Motor neuron (in vitro differentiated cells): ENCODE data around the gene MCMBP. TPM values are rescaled to one million over a fixed set of nuclear protein-coding genes. Genes with fewer than 3 reads are reported as not detected.
"Not testable (repeated sequence)": the region's sequence is repeated elsewhere in the genome, so short reads cannot be mapped to it uniquely, and the experiment has no call there.

ENCODE experiments used
- ATAC-seq, 8 experiments: fragments of 200-7000 bp; cut with Tn5 transposase; replicated peaks in 6 of 8; 2 replicates each; pipeline ENCODE4 v1.8.0; 2021; ENCODE audit warnings: mild to moderate bottlenecking in 8 of 8, moderate library complexity in 8 of 8
- H3K27ac ChIP-seq, 2 donors: fragments of 250-450 bp; sonication (Bioruptor Pico); 2 replicates each; pipeline ENCODE4 v1.9.0; 2021; ENCODE audit warnings: antibody characterized with exemption in 2 of 2, mild to moderate bottlenecking in 2 of 2, moderate library complexity in 1 of 2
- H3K4me1 ChIP-seq, 2 donors: fragments of 250-450 bp; sonication (Bioruptor Pico); replicated peaks in 1 of 2; 2 replicates each; pipeline ENCODE4 v1.6.1; 2021; ENCODE audit warnings: antibody characterized with exemption in 2 of 2, mild to moderate bottlenecking in 2 of 2, moderate library complexity in 1 of 2
- H3K4me3 ChIP-seq, 5 donors: fragments of 250-450 bp; sonication (Bioruptor Pico); 2 replicates each; pipeline ENCODE4 v1.9.0; 2021; ENCODE audit warnings: antibody characterized with exemption in 5 of 5, mild to moderate bottlenecking in 5 of 5, moderate library complexity in 4 of 5
- WGBS, 10 experiments: fragments of 450-650 bp; shearing (Covaris generic); methylation state at CpG; one replicate each; pipeline ENCODE4 v1.0.0; 2022; 5-methylcytosine and 5-hydroxymethylcytosine counted together
- in situ Hi-C, 9 experiments: fragments of 400-800 bp; cut with MboI; loops; one replicate each; pipeline ENCODE4 v1.15.0; 2021; ENCODE audit warnings: low sequenced_read_pairs in 9 of 9, low pct_unique_long_range_greater_than_20kb in 2 of 9; ENCODE audit not compliant: unreplicated experiment in 9 of 9
- total RNA-seq, 8 experiments: library from RNA; unstranded; fragments of 300-600 nt; gene quantifications; 2 replicates each; pipeline versions ENCODE4 v1.2.3 to v1.2.4, GENCODE V29; 2022

Gene MCMBP
- total RNA-seq, 8 experiments from 2014 or later = 27.2 to 60.8 (median 33.0) TPM

- WGBS, 10 experiments = 0 to 20% (median 2%) methylated on average over 1 to 8 of the region's 9 CpGs; no CpG with 5 or more reads in 5 of the 10 experiments
- in situ Hi-C loops = no loop called here
- peak in 6 of 8 experiments; percentile 3 to 46 (median 30) for ATAC-seq
These were observed 20.4 kb upstream of the MCMBP start for GRCh38 chr10:119893074-119893473.

DNA sequence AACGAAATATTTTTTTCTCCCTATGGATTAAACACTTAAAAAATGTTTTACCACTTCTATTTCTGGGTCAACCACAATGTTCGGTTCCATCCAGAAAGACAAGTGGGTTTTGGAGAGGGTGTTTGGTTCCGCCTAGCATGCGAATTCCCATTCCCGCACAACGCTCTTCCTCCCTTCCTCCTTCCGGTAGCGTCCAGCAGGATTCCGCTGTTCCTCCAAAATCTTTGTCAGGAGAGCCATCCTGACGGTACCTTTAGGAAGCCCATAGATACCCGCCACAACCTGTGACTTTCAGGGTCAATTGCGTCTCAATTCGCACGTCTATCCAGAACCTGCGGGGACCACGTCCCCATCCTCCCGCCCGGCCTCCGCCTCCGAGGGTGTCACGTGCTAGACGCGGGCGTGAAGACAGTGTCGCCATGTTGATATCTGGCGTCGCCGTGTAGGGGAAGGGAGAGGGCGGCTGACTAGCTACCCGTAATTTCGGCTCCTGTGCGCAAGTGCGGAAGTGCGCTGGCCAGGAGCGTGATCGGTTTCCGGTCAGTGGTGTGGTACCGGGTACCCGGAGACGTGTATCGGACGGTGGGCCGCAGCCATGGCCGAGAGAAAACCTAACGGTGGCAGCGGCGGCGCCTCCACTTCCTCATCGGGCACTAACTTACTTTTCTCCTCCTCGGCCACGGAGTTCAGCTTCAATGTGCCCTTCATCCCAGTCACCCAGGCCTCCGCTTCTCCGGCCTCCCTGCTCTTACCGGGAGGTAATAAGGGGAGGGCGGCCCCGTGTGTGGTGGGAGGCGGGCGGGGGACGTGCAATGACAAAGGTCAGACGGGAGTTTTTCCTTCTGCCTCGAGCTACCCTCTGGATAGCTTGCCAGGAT lies 19.8 kb upstream of the MCMBP start, which contains the start of gene SEC23IP:
Gene SEC23IP (plus strand): TSS at position 543 of the 878 bp plus-strand sequence. CDS start 53 bp downstream, at position 596.
- H3K4me3 ChIP-seq = peak within 1 kb of the TSS; percentile 72 to 91 (median 78)
- H3K27ac ChIP-seq = peak within 1 kb of the TSS; percentile 98 to 99
- ATAC-seq = peak; percentile 87 to 99 (median 97)
- peaks cover 4 to 24% of the 10 kb centered on the region in 2 donors for H3K4me1 ChIP-seq
- WGBS, 10 experiments = 0 to 4% (median 2%) methylated on average over 3 to 16 of the region's 61 CpGs; no CpG with 5 or more reads in 1 of the 10 experiments
- in situ Hi-C loops = no loop called here

More at GRCh38 chr10:119893074-119893473, 20.4 kb upstream of the MCMBP start:
- peaks cover 4 to 24% of the 10 kb centered on the region in 2 donors for H3K4me1 ChIP-seq
- H3K4me3 ChIP-seq = peak overlapping the region; percentile 72 to 91 (median 78)
- peak overlapping the region; percentile 98 to 99 for H3K27ac ChIP-seq

GRCh38 chr10:119891849-119892187 lies 19.2 kb upstream of the MCMBP start:
- H3K27ac ChIP-seq = peak overlapping the region; percentile 73 to 99
- 15 to 83% (median 60%) methylated on average over 1 to 14 of the region's 14 CpGs; no CpG with 5 or more reads in 1 of the 10 experiments for WGBS, 10 experiments
- peak in 2 of 8 experiments; percentile 3 to 7 for ATAC-seq
- H3K4me3 ChIP-seq = peak overlapping the region; percentile 72 to 91 (median 78)
- in situ Hi-C loops = not testable (repeated sequence)
- peaks cover 4 to 20% of the 10 kb centered on the region in 2 donors for H3K4me1 ChIP-seq

- in situ Hi-C loops, ATAC-seq, H3K27ac ChIP-seq, H3K4me3 ChIP-seq: not testable (repeated sequence)
- WGBS, 10 experiments = 73 to 100% (median 88%) methylated on average over 2 to 4 of the region's 4 CpGs; no CpG with 5 or more reads in 4 of the 10 experiments
- H3K4me1 ChIP-seq = peaks cover 4 to 18% of the 10 kb centered on the region in 2 donors
These were observed 17.7 kb upstream of the MCMBP start for GRCh38 chr10:119890307-119890706.

DNA sequence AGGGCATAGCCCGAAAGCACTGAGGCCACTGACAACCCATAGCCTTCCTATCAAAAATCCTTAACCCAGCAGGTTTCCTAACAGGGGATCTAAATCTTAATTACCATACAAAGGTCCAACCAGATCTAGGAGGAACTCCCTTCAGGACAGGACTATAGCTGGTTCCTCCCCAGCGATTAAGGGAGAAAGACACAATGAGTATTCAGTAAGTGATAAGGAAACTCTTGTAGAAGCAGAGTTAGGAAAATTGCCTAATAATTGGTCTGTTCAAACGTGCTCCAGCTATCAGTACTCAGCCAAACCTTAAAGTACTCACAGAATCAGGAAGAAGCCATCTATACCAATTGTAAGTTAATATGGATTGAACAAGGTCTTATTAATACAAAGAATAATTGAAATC lies 16.6 kb upstream of the MCMBP start:
- in situ Hi-C loops, H3K27ac ChIP-seq, ATAC-seq, H3K4me3 ChIP-seq: not testable (repeated sequence)
- WGBS, 10 experiments = 44 to 100% (median 66%) methylated on average over 1 to 3 of the region's 3 CpGs; no CpG with 5 or more reads in 1 of the 10 experiments
- peaks cover 4 to 13% of the 10 kb centered on the region in 2 donors for H3K4me1 ChIP-seq

GRCh38 chr10:119888715-119889114 lies 16.1 kb upstream of the MCMBP start:
- H3K4me1 ChIP-seq, H3K27ac ChIP-seq, H3K4me3 ChIP-seq, ATAC-seq, in situ Hi-C loops: not testable (repeated sequence)
- WGBS, 10 experiments = 40 to 81% (median 63%) methylated on average over 2 to 3 of the region's 3 CpGs; no CpG with 5 or more reads in 3 of the 10 experiments

- H3K27ac ChIP-seq, H3K4me1 ChIP-seq, H3K4me3 ChIP-seq, ATAC-seq, in situ Hi-C loops: not testable (repeated sequence)
- WGBS, 10 experiments = 51 to 100% (median 80%) methylated on average over 1 to 5 of the region's 6 CpGs; no CpG with 5 or more reads in 1 of the 10 experiments
These were observed 13.4 kb upstream of the MCMBP start for GRCh38 chr10:119886070-119886469.

DNA sequence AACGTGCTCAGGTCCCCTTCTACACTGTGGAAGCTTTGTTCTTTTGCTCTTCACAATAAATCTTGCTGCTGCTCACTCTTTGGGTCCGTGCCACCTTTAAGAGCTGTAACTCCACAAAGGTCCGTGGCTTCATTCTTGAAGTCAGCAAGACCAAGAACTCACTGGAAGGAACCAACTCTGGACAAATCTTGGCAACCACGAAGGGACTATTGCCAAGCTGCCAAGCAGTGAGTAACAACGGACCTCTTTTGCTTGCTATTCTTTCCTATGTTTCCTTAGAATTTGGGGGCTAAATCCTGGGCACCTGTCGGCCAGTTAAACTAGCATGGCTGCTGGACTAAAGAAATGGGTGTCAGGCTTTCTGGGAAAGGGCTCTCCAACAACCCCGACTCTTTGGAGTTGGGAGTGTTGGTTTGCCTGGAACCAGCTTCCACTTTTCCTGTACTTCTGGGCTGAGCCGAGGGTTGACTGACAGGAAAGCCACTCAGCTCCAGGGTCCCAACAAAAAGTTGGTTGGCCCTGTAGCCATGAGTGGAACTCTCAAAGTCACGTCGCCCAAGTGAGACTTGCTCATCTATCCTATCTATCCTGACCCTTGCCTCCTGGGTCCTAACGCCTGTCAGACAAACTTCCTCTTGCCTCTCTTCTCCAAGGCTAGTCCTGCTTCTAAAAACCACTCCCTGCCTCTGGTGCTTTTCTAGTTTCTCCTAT lies 11.4 kb upstream of the MCMBP start:
- H3K27ac ChIP-seq, H3K4me1 ChIP-seq, in situ Hi-C loops, H3K4me3 ChIP-seq, ATAC-seq: not testable (repeated sequence)
- WGBS, 10 experiments = 60 to 88% (median 73%) methylated on average over 1 to 5 of the region's 11 CpGs; no CpG with 5 or more reads in 2 of the 10 experiments

DNA sequence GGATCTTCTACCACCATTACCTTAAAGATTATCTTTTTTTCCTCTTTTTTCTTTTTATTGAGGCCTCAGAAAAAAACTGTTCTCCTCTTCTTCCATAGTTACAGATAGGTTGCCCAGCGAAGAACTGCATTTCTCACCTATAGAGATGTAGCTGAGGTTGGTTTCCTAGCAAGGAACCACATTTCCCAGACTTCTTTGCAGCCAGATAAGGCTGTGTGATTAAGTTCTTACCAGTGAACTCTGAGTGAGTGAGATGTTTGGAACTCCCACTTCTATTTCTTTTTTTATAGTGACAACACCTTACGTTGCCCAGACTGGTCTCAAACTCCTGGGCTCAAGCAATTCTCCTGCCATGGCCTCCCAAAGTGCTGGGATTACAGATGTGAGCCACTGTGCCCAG lies 5.9 kb upstream of the MCMBP start:
- in situ Hi-C loops = no loop called here
- Histone ChIP-seq H3K27ac (no peak overlapping the region), H3K4me3 (no peak overlapping the region), H3K4me1 (peaks cover 5 to 6% of the 10 kb centered on the region in 2 donors)
- no peak for ATAC-seq
- 30 to 89% (median 75%) methylated on average over 1 to 2 of the region's 2 CpGs; no CpG with 5 or more reads in 3 of the 10 experiments for WGBS, 10 experiments

DNA sequence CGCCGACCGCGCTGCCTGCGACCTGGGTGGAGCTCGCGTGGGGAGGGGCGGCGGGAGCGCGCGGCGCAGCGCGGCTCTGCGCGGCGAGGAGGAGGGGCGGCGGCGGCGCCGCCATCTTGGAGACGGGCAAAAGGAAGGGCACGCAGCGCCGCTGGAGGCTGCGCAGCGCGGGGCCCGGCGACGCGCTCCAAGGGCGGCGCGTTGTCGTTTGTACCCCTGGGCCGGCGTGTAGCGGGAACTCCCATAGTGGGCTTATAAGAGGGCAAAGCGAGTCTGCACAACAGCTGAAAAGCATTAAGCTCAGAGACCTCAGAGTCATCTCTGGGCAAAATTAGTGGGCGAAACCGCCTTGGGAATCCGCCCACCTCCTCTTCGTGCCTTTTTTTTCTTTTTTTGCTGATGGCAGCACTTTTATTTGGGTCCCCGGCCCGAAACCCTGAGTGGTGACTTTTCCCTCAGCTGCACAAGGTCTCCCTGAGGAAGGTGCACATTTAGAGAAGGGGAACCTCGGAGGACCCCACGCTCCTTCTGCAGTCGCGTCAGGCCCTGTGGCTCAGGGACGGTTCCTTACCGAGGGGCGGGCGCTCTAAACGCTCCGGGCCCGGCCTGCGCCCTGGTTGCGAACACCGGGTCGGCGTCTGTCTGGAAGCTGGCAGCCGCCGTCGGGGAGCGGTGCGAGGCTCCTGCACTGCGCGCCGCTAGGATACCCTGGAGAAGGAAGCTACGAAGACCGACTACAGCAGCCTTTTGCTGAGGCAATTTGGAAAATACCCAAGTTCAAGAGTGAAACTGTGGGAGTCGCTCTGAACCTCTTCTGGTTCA lies 428 bp upstream of the MCMBP start:
- WGBS, 10 experiments = 0 to 51% (median 5%) methylated on average over 1 to 31 of the region's 75 CpGs; no CpG with 5 or more reads in 1 of the 10 experiments

DNA sequence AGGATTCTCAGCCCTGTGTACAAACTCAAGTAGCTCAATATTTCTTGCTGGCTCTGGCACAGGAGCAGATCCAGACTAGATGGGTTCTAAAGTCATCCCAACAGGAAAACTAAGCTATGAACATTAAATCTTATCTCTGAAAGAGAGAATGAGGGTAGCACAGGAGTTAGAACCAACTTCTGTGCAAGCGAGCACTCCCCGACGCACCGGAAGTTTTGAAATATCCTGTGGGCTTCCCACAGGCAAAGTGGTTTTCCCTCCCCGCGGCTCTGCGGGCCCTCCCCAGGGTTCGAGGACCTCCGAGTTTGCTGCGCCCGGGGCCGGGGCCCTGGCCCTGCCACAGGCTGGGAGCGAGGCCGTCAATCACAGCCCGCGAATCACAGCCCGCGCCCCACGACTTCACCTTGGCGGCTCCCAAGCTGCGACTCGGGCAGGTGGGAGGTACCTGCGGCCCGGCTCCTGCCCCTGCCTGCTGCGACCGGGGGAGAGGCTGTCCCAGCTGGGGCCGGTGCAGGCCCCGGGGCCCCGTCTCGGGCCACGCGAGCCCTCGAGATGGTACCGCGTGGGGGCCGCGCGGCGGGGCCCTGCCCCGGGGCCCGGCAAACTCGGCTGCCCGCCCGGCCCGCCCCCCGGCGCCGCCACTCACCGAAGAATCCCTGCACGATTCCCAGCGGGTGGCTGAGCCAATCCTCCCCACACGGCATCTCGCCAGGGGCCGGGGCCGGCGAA lies 598 bp downstream of the MCMBP start:
- in situ Hi-C loops = loop anchor here in 5 of 9 experiments (25.0 kb wide), 3 partner anchors 110 to 685 kb away; partner anchors contain the start of genes PRDX3 (in 2 of the 5) and TIAL1 (in 2 of the 5)
- peak; percentile 8 to 44 (median 26) for ATAC-seq
- Histone ChIP-seq H3K4me3 (peak overlapping the region; percentile 74 to 89 (median 86)), H3K4me1 (peaks cover 11 to 25% of the 10 kb centered on the region in 2 donors), H3K27ac (peak overlapping the region; percentile 76 to 88)
- 0 to 7% (median 2%) methylated on average over 1 to 9 of the region's 56 CpGs; no CpG with 5 or more reads in 7 of the 10 experiments for WGBS, 10 experiments

More for the DNA sequence above, 428 bp upstream of the MCMBP start:
- peak; percentile 87 to 95 (median 93) for ATAC-seq
- Histone ChIP-seq H3K4me1 (peaks cover 11 to 25% of the 10 kb centered on the region in 2 donors), H3K4me3 (peak overlapping the region; percentile 74 to 89 (median 86)), H3K27ac (peak overlapping the region; percentile 76 to 88)
- in situ Hi-C loops = loop anchor here in 5 of 9 experiments (25.0 kb wide), 3 partner anchors 111 to 686 kb away; partner anchors contain the start of genes PRDX3 (in 2 of the 5) and TIAL1 (in 2 of the 5)
